SK-N-MC (cell line): Measurements from ENCODE around the gene TMEM120B.

Experiments
- EZH2 ChIP-seq: fragments of 200-600 bp; sonication (generic); IDR thresholded peaks from one replicate; pipeline ENCODE4 v1.6.1; 2017; ENCODE audit warnings: antibody characterized with exemption
- FOXP2 ChIP-seq: optimal IDR thresholded peaks from 2 replicates; pipeline ENCODE3; 2011; ENCODE audit warnings: mild to moderate bottlenecking, moderate library complexity; ENCODE audit not compliant: insufficient read depth; ENCODE audit errors: extremely low read length, control extremely low read depth
- POLR2AphosphoS5 ChIP-seq: IDR thresholded peaks from 2 replicates; pipeline ENCODE4 v1.6.1; 2012; ENCODE audit warnings: mild to moderate bottlenecking, low read depth, low read length, borderline replicate concordance

- no peak for TF ChIP-seq POLR2AphosphoS5
- no peak for TF ChIP-seq EZH2
- no peak for TF ChIP-seq FOXP2
Observed at GRCh38 chr12:121812921-121813896, 100.7 kb downstream of the TMEM120B start.
